CD14-positive monocyte (primary cell): Measurements from ENCODE around the gene GSTA5. TPM values are rescaled to one million over a fixed set of nuclear protein-coding genes. Genes with fewer than 3 reads are reported as not detected.

Experiments
- DNase-seq, 3 donors: peaks; one replicate each; pipeline ENCODE4 v3.0.0-alpha.2; 2011 to 2022
- H2AFZ ChIP-seq: 2 replicates; pipeline ENCODE4 v1.6.0; 2012; ENCODE audit warnings: mild to moderate bottlenecking, low read depth, low read length, inconsistent platforms; ENCODE audit not compliant: insufficient read depth, poor library complexity, severe bottlenecking
- H3K27ac ChIP-seq, 2 donors: 1 replicate in 1 of 2; 2 replicates in 1 of 2; pipeline ENCODE4 v1.5.1; 2012 to 2013; ENCODE audit warnings: low read length in 2 of 2, control low read depth in 1 of 2, inconsistent platforms in 1 of 2, low read depth in 1 of 2, mild to moderate bottlenecking in 1 of 2
- H3K27me3 ChIP-seq, 2 donors: one replicate each; pipeline versions ENCODE4 v1.6.0 to v1.6.1; 2011 to 2013; ENCODE audit warnings: low read length in 2 of 2; ENCODE audit not compliant: control insufficient read depth in 2 of 2, insufficient read depth in 2 of 2
- H3K36me3 ChIP-seq, 2 donors: replicated peaks in 1 of 2; 1 replicate in 1 of 2; 2 replicates in 1 of 2; pipeline versions ENCODE4 v1.5.1 to v1.6.1; 2012 to 2013; ENCODE audit warnings: low read length in 2 of 2, control low read depth in 1 of 2, inconsistent platforms in 1 of 2, mild to moderate bottlenecking in 1 of 2; ENCODE audit not compliant: insufficient read depth in 2 of 2, control insufficient read depth in 1 of 2
- H3K4me1 ChIP-seq, 2 donors: 1 replicate in 1 of 2; 2 replicates in 1 of 2; pipeline versions ENCODE4 v1.5.1 to v1.6.1; 2012 to 2013; ENCODE audit warnings: low read length in 2 of 2, control low read depth in 1 of 2, inconsistent platforms in 1 of 2, mild to moderate bottlenecking in 1 of 2, moderate library complexity in 1 of 2; ENCODE audit not compliant: insufficient read depth in 2 of 2, control insufficient read depth in 1 of 2
- H3K4me2 ChIP-seq: replicated peaks from 2 replicates; pipeline ENCODE3; 2012; ENCODE audit warnings: low read length, moderate library complexity, mild to moderate bottlenecking; ENCODE audit not compliant: poor library complexity, severe bottlenecking; ENCODE audit errors: extremely low read depth
- H3K4me3 ChIP-seq, 3 experiments: fragments of 200-600 bp in 1 of 3; sonication (generic) in 1 of 3; replicated peaks in 1 of 3; 1 replicate in 2 of 3; 2 replicates in 1 of 3; pipeline ENCODE4 v1.5.1; 2011 to 2013; ENCODE audit warnings: low read length in 3 of 3, mild to moderate bottlenecking in 3 of 3, control low read depth in 2 of 3, low read depth in 2 of 3, inconsistent platforms in 1 of 3, moderate library complexity in 1 of 3
- H3K79me2 ChIP-seq: 2 replicates; pipeline ENCODE4 v1.6.0; 2012; ENCODE audit warnings: mild to moderate bottlenecking, control low read depth, inconsistent platforms, low read length, moderate library complexity; ENCODE audit not compliant: insufficient read depth
- H3K9ac ChIP-seq: 2 replicates; pipeline ENCODE4 v1.6.0; 2017; ENCODE audit warnings: low read length, mild to moderate bottlenecking; ENCODE audit not compliant: insufficient read depth, poor library complexity, severe bottlenecking
- H3K9me3 ChIP-seq, 2 donors: replicated peaks in 1 of 2; 1 replicate in 1 of 2; 2 replicates in 1 of 2; pipeline versions ENCODE4 v1.5.1 to v1.6.1; 2012 to 2013; ENCODE audit warnings: low read length in 2 of 2, control low read depth in 1 of 2; ENCODE audit not compliant: control insufficient read depth in 1 of 2, insufficient read depth in 1 of 2
- H4K20me1 ChIP-seq: 2 replicates; pipeline ENCODE4 v1.6.0; 2012; ENCODE audit warnings: mild to moderate bottlenecking, low read length, control low read depth, moderate library complexity; ENCODE audit not compliant: insufficient read depth
- H3K27ac Mint-ChIP-seq, 7 donors: one replicate each; pipeline ENCODE4 v1.8.0; 2020; ENCODE audit warnings: mild to moderate bottlenecking in 7 of 7, mixed read lengths in 7 of 7, moderate library complexity in 6 of 7, inconsistent platforms in 2 of 7
- H3K27me3 Mint-ChIP-seq, 3 donors: one replicate each; pipeline ENCODE4 v1.8.0; 2021 to 2022; ENCODE audit warnings: low read depth in 3 of 3, mild to moderate bottlenecking in 3 of 3, mixed read lengths in 3 of 3, moderate library complexity in 3 of 3, inconsistent platforms in 1 of 3
- H3K36me3 Mint-ChIP-seq, 2 donors: one replicate each; pipeline ENCODE4 v1.8.0; 2020; ENCODE audit warnings: mixed read lengths in 2 of 2, inconsistent platforms in 1 of 2, mild to moderate bottlenecking in 1 of 2
- H3K4me1 Mint-ChIP-seq: one replicate; pipeline ENCODE4 v1.8.0; 2020; ENCODE audit warnings: mild to moderate bottlenecking, mixed read lengths
- H3K4me3 Mint-ChIP-seq, 2 donors: one replicate each; pipeline ENCODE4 v1.8.0; 2020; ENCODE audit warnings: mild to moderate bottlenecking in 2 of 2, mixed read lengths in 2 of 2, moderate library complexity in 1 of 2
- H3K9me3 Mint-ChIP-seq, 7 donors: one replicate each; pipeline ENCODE4 v1.8.0; 2020 to 2022; ENCODE audit warnings: mixed read lengths in 7 of 7, mild to moderate bottlenecking in 6 of 7, moderate library complexity in 6 of 7, inconsistent platforms in 2 of 7
- WGBS: methylation state at CpG from one replicate; pipeline ENCODE4 v1.1.5; 2013; ENCODE audit warnings: missing lambda C conversion rate; ENCODE audit not compliant: insufficient coverage; 5-methylcytosine and 5-hydroxymethylcytosine counted together
- intact Hi-C, 2 donors: fragments of 100-400 bp; cut with micrococcal nuclease; formaldehyde crosslinking; loops; one replicate each; pipeline versions ENCODE4 v1.15.0 to v1.15.1; 2023
- polyA plus RNA-seq, 3 donors: library from polyadenylated mRNA; depleted of rRNA in 1 of 3; unstranded in 2 of 3; stranded (reverse) in 1 of 3; fragments of 300-500 nt in 2 of 3; fragments of >200 nt in 1 of 3; fragmentation: Illumina TruSeq in 2 of 3; gene quantifications; 1 replicate in 2 of 3; 2 replicates in 1 of 3; pipeline ENCODE4 v1.2.3, GENCODE V29; 2012 to 2021
- TF ChIP-seq, protein P1 (sequence below): fragments of 200-600 bp; IDR thresholded peaks from one replicate; pipeline ENCODE4 v1.8.0; 2022; ENCODE audit warnings: antibody characterized with exemption, mild to moderate bottlenecking

GSTA5 gene
- polyA plus RNA-seq, 3 donors, result not detected

DNA sequence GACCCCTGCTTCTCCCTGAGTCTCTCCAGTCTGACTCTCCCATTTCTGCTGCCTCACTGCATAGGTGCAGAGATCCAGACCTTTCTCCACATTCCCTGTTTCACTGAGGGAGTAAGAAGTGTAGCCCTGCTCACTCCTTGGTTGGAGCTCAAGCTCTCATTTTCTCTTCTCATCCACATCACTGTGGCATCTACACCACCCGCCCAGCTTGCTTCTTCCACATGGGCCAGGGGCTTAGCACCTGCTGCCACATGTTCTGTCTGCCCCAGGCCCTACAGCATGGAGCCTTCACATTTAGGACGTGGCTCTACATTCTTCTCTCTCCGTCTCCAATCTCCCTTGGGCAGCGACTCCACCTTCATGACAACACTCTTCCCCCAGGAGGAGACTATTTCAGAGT lies 8.5 kb upstream of the GSTA5 start:
- no peak overlapping the region for H3K9ac ChIP-seq
- H3K27ac ChIP-seq, result no peak overlapping the region
- H3K79me2 ChIP-seq, result no peaks in the 10 kb centered on the region
- TF ChIP-seq, protein P1, sequence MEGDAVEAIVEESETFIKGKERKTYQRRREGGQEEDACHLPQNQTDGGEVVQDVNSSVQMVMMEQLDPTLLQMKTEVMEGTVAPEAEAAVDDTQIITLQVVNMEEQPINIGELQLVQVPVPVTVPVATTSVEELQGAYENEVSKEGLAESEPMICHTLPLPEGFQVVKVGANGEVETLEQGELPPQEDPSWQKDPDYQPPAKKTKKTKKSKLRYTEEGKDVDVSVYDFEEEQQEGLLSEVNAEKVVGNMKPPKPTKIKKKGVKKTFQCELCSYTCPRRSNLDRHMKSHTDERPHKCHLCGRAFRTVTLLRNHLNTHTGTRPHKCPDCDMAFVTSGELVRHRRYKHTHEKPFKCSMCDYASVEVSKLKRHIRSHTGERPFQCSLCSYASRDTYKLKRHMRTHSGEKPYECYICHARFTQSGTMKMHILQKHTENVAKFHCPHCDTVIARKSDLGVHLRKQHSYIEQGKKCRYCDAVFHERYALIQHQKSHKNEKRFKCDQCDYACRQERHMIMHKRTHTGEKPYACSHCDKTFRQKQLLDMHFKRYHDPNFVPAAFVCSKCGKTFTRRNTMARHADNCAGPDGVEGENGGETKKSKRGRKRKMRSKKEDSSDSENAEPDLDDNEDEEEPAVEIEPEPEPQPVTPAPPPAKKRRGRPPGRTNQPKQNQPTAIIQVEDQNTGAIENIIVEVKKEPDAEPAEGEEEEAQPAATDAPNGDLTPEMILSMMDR, result no peak
- no peaks in the 10 kb centered on the region for H4K20me1 ChIP-seq
- peaks cover 10 to 15% of the 10 kb centered on the region in 2 donors for H3K9me3 ChIP-seq
- WGBS, result 79% methylated on average over 4 of the region's 4 CpGs
- no peaks in the 10 kb centered on the region for H3K4me1 ChIP-seq
- no peak overlapping the region for H3K4me3 Mint-ChIP-seq
- intact Hi-C loops, result no loop called here
- H3K4me3 ChIP-seq, result no peak overlapping the region
- no peaks in the 10 kb centered on the region for H3K36me3 ChIP-seq
- no peak for DNase-seq
- no peak overlapping the region for H3K27ac Mint-ChIP-seq
- no peak overlapping the region for H3K4me2 ChIP-seq
- no peaks in the 10 kb centered on the region for H3K4me1 Mint-ChIP-seq
- no peak overlapping the region for H2AFZ ChIP-seq
- H3K27me3 ChIP-seq, result no peaks in the 10 kb centered on the region
- H3K27me3 Mint-ChIP-seq, result peaks cover 0 to 3% (median 2%) of the 10 kb centered on the region in 3 donors
- H3K9me3 Mint-ChIP-seq, result peaks cover 9 to 28% (median 19%) of the 10 kb centered on the region in 7 donors
- no peaks in the 10 kb centered on the region for H3K36me3 Mint-ChIP-seq

DNA sequence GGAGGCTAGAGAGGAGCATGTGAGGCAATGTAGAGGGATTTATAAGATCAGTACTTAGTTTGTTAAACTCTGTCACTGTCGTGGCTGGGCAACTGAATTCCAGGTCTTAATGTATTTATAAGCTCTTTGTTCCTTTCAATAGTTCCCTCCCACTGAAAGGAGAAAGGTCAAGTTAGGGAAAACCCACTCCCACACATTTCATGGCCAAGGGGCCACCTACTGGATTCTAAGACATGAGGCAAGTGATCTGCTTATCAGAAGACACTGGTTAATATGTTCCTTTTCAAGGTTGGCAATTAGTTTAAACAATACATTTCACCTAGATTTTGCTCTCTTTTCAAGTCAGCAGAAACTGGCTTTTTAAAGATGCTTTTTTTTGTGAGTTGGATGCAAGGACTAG lies 5.4 kb upstream of the GSTA5 start:
- no peak overlapping the region for H2AFZ ChIP-seq
- H3K4me2 ChIP-seq, result no peak overlapping the region
- H3K4me3 ChIP-seq, result no peak overlapping the region
- H4K20me1 ChIP-seq, result no peaks in the 10 kb centered on the region
- H3K27me3 ChIP-seq, result peaks cover 0 to 2% of the 10 kb centered on the region in 2 donors
- no peaks in the 10 kb centered on the region for H3K36me3 ChIP-seq
- H3K4me1 Mint-ChIP-seq, result no peaks in the 10 kb centered on the region
- H3K4me1 ChIP-seq, result no peaks in the 10 kb centered on the region
- no peaks in the 10 kb centered on the region for H3K36me3 Mint-ChIP-seq
- intact Hi-C loops, result no loop called here
- peaks cover 9 to 25% (median 16%) of the 10 kb centered on the region in 7 donors for H3K9me3 Mint-ChIP-seq
- no peak overlapping the region for H3K9ac ChIP-seq
- no peak for DNase-seq
- WGBS, result no CpG with 5 or more reads among the region's 1 CpG
- TF ChIP-seq, protein P1, result no peak
- H3K79me2 ChIP-seq, result no peaks in the 10 kb centered on the region
- no peak overlapping the region for H3K27ac Mint-ChIP-seq
- H3K27ac ChIP-seq, result no peak overlapping the region
- H3K27me3 Mint-ChIP-seq, result peaks cover 0 to 3% (median 2%) of the 10 kb centered on the region in 3 donors
- H3K9me3 ChIP-seq, result peaks cover 10 to 15% of the 10 kb centered on the region in 2 donors
- no peak overlapping the region for H3K4me3 Mint-ChIP-seq
